Mononuclear cell (primary cell): ENCODE measurements around the gene ATP1A1. TPM values are rescaled to one million over a fixed set of nuclear protein-coding genes. Genes with fewer than 3 reads are reported as not detected.

ENCODE experiments used
- H3K27me3 ChIP-seq: 2 replicates; pipeline ENCODE4 v1.6.0; 2011; ENCODE audit warnings: low read length, control low read depth; ENCODE audit not compliant: insufficient read depth
- H3K4me1 ChIP-seq: 2 replicates; pipeline ENCODE4 v1.5.1; 2011; ENCODE audit warnings: mild to moderate bottlenecking, low read length, control low read depth; ENCODE audit not compliant: insufficient read depth
- H3K4me3 ChIP-seq: 2 replicates; pipeline ENCODE4 v1.5.1; 2011; ENCODE audit warnings: mild to moderate bottlenecking, low read length, moderate library complexity
- H3K9me3 ChIP-seq: 2 replicates; pipeline ENCODE4 v1.5.1; 2011; ENCODE audit warnings: low read depth, mild to moderate bottlenecking, control low read depth, low read length
- total RNA-seq: library from RNA; depleted of rRNA; stranded (reverse); fragments of >200 nt; gene quantifications from one replicate; pipeline ENCODE4 v1.2.3, GENCODE V29; 2012

ATP1A1 gene
- total RNA-seq, 1 donor, result 173 TPM

DNA sequence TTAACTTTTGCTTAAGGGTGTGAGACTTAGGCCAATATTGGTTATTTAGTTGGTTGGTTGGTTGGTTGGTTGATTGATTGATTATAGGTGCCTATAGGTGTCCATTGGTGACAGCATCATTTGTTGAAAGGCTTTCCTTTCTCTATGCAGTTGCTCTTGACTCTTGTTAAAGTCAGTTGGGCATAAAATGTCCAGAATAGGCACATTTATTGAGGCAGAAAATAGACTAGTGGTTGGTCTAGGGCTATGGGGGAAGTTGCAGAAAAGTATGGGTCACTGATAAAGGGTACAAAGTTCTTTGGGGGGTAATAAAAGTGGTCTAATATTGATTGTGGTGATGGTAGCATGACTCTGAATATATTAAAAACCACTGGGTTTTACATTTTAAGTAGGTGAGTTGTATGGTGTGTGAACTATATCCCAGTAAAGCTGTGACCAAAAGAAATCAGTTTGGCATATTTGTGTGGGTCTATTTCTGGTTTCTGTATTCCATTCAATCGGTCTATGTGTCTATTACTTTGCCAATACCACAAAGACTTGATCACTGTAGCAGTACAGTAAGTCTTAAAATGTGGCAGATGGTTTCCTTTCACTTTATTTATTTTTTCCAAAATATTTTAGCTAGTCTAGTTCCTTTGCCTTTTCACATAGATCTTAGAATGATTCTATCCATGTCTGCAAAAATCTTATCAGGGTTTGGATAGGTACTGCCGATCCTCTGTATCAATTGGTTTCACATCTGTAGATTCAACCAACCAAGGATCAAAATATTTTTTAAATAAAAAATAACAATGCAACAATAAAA, 63.0 kb downstream of the ATP1A1 start:
- Histone ChIP-seq H3K27me3 (peaks cover 17% of the 10 kb centered on the region), H3K9me3 (no peaks in the 10 kb centered on the region), H3K4me3 (no peak overlapping the region), H3K4me1 (no peaks in the 10 kb centered on the region)

DNA sequence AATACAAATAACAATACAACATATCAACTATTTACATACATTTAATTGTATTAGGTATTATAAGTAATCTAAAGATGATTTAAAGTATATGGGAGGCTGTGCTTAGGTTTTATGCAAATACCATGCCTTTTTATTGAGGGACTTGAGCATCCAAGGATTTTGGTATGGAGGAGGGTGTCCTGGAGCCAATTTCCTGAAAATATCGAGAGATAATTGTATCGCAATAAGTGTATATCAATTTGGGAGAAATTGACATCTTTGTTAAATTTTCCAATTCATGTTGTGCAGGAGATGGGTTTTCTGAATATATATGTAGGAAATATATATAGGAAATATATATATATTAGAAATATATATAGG, 63.5 kb downstream of the ATP1A1 start:
- Histone ChIP-seq H3K9me3 (no peaks in the 10 kb centered on the region), H3K27me3 (peaks cover 17% of the 10 kb centered on the region), H3K4me3 (no peak overlapping the region), H3K4me1 (no peaks in the 10 kb centered on the region)

DNA sequence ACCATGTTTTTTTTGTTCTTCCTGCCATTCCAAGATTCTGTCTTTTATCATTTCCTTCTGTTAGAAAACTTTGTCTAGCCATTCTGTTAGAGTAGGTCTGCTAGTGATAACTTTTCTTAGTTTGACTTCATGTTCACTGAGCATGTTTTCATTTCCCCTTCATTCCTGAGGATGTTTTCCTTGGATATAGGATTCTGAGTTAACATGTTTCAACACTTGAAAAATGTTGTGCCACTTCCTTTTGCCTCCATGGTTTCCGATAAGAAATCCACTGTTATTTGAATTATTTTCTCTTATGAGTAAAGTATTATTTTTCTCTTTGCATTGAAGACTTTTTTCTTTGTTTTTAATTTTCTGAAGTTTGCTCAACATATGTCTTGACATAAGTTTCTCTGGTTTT, 66.7 kb downstream of the ATP1A1 start:
- Histone ChIP-seq H3K9me3 (no peaks in the 10 kb centered on the region), H3K27me3 (peaks cover 19% of the 10 kb centered on the region), H3K4me3 (no peak overlapping the region), H3K4me1 (no peaks in the 10 kb centered on the region)

DNA sequence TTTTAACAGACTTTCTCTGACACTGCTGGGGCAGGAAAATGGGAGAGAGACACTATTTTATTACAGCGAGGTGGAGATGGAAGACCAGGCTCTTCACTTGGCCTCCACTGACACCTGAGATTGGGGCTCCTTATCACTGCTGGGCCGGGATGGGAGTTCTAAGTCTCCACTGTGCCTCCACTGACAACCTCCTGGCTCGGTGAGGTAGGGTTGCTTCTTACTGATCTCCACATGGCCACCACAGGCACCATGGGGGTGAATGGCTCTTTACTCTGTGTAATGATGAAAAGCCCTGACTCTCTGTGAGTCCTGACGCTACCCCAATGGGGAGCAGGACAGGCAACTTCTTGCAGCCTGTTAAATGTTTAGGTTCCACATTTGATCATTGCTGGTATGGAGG, 67.7 kb downstream of the ATP1A1 start:
- H3K27me3 ChIP-seq, result peaks cover 19% of the 10 kb centered on the region
- H3K9me3 ChIP-seq, result no peaks in the 10 kb centered on the region
- H3K4me1 ChIP-seq, result no peaks in the 10 kb centered on the region
- H3K4me3 ChIP-seq, result no peak overlapping the region

DNA sequence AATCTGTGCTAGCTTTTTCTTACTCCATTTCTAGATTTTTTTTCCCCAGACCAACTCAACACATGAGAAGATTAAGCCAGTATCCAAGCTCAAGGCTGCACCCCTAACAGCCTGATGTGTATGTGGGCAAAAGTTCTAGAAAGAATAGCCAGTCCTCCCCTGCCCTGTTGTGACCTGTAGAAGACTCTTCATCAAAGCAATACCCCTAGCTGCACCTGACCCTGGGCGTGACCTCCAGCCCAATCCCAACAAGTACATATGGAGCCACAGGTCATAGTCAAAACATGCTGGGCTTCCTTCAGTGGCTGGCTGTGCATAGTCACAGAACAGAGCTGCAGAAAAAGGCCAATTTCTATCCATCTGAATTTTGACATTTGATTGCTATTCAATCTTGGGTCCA, 72.5 kb downstream of the ATP1A1 start:
- Histone ChIP-seq H3K9me3 (no peaks in the 10 kb centered on the region), H3K27me3 (peaks cover 5% of the 10 kb centered on the region), H3K4me3 (no peak overlapping the region), H3K4me1 (no peaks in the 10 kb centered on the region)

DNA sequence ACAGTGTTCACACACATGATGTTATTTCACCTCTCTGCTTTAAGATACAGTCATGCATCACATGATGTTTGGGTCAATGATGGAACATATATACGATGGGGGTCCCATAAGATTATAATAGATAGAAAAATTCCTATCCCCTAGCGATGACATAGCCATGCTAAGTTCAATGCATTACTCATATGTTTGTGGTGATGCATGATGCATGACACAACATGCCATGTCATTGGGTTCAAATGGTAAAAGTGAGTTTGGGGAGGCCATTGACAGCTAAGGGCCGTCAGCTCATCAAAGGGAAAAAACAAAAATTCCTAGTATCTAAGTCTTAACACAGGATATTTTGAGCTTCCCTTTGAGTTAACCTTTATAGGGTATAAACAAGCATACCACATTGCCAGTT, 73.6 kb downstream of the ATP1A1 start:
- Histone ChIP-seq H3K4me3 (no peak overlapping the region), H3K4me1 (no peaks in the 10 kb centered on the region), H3K9me3 (no peaks in the 10 kb centered on the region), H3K27me3 (peaks cover 2% of the 10 kb centered on the region)

DNA sequence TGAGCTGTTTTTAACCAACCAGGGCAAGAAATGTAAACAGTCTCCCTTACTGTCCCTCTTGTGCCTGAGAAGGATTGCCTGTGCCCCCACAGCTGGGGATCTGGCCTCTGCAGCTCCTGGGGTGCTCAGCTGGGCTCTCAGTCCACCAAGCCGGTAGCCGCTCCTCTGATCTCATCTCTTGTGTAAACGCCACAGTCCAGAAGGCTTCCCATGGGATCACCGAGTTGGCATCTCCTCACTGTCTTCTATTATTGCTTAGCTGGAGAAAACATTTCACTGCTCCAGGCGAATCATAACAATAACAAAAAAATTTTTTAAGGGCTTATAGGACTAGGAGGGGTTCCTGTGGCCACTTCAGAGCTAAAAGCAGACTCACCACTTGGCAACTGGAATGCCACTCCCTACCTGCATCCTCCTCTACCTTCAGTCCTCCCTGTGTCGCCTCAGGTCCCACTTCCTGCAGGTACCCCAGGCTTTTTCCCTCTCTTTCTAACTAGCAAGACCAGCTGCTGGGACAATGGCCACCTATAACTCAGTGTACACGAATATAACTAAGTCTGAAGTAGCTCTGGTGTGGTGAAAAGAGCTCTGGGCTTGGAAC, 75.8 kb downstream of the ATP1A1 start:
- Histone ChIP-seq H3K4me3 (no peak overlapping the region), H3K9me3 (no peaks in the 10 kb centered on the region), H3K27me3 (no peaks in the 10 kb centered on the region), H3K4me1 (no peaks in the 10 kb centered on the region)

DNA sequence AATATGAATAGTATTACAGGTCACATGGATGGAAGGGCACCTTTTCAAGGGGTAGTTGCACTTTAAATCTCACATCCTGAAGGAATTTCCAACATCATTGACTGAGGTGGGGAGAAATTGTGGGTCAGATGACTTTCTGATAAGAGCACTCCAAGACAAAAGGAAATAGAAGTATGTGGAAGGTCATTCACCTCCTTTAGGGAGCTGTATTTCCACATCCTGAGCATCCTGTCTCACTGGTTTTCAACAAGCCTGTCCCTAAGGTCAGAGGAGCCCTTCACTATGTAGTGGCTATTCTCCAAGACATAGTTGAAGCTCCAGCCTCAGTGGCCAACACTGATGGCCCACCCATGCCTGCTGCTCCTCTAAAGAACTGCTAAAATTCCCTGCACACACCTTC, 76.5 kb downstream of the ATP1A1 start:
- no peaks in the 10 kb centered on the region for H3K9me3 ChIP-seq
- no peaks in the 10 kb centered on the region for H3K27me3 ChIP-seq
- H3K4me3 ChIP-seq, result no peak overlapping the region
- no peaks in the 10 kb centered on the region for H3K4me1 ChIP-seq

DNA sequence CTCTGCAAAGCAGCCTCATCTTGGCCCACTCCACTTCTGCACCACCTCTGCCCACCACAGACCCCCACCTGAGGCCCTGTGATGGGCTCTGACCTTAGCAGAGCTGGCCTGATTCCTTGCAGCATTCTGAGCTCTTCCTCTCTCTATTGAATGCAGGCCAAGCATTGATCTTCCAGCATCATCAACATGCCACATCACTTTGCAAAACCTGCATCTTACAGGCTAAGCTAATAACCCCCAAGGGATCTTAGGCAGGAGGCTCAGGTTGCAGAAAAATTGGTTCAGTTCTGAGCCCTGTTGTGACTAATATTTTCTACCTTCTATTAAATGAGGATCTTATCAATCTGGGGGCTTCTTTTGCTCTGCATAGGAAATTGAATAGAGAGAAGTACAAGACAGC, 78.7 kb downstream of the ATP1A1 start:
- H3K4me3 ChIP-seq, result no peak overlapping the region
- no peaks in the 10 kb centered on the region for H3K9me3 ChIP-seq
- H3K27me3 ChIP-seq, result no peaks in the 10 kb centered on the region

DNA sequence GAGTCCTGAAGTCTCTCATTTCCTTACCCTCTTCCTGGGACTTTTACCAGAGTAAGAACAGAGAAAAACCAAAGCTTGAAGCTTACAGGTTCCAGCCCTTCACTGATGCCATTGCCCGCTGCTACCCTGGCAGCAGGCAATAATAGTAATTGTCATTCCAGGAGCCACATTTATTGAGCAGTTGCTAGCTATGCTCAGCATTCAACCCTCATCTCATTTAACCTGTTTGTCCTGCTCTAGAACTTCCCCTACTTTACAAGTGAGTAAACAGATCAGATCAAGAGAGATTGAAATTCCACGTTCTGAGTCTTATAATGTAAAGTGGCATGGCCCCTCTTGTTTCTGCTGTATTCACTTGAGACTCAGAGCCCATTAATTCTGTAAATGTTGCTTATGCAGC, 80.4 kb downstream of the ATP1A1 start:
- Histone ChIP-seq H3K27me3 (no peaks in the 10 kb centered on the region), H3K4me3 (no peak overlapping the region), H3K4me1 (no peaks in the 10 kb centered on the region), H3K9me3 (no peaks in the 10 kb centered on the region)

More for the DNA sequence above, 78.7 kb downstream of the ATP1A1 start:
- no peaks in the 10 kb centered on the region for H3K4me1 ChIP-seq

DNA sequence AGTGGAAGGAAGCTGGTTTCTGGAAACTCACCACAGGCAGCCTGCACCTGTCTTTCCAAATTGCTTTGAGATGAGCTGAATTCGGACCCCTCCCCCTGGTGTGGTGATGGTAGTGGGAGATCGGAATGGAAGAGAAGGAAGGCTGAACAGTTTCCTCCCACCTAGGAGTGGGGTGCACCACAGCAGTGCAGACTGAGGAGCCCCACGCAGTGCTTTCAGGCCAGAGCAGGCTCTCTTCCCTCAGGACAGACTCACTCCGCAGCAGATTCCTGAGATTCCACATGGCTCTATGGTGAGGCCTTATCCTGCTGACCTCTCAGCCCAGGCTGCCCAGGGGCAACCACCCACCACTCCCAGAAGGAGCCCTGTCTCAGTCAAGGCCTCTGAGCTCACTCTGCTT, 80.9 kb downstream of the ATP1A1 start:
- H3K4me3 ChIP-seq, result no peak overlapping the region
- H3K4me1 ChIP-seq, result no peaks in the 10 kb centered on the region
- H3K9me3 ChIP-seq, result no peaks in the 10 kb centered on the region
- H3K27me3 ChIP-seq, result no peaks in the 10 kb centered on the region

Other genes starting within 250 kb of the ATP1A1 start
- 53.7 TPM for gene CD58, start 197.8 kb downstream of the ATP1A1 start, total RNA-seq